ENCODE results near the gene VPS41. TPM values are rescaled to one million over a fixed set of nuclear protein-coding genes. Genes with fewer than 3 reads are reported as not detected.

The VPS41 gene
- polyA plus RNA-seq, 1 of the 3 experiments (the other 2 are of a cell fraction), result 20.4 TPM

- H3K79me2 ChIP-seq (ENCODE audit: insufficient read depth), result no peaks in the 10 kb centered on the region
- no peaks in the 10 kb centered on the region for H3K9me3 ChIP-seq
- DNase-seq, result no peak
- H3K9ac ChIP-seq, result no peak overlapping the region
- H3K9me2 ChIP-seq, result no peaks in the 10 kb centered on the region
- ChIA-PET CTCF (no interaction called here), POLR2A (no interaction called here)
- H3K4me2 ChIP-seq, result no peak overlapping the region
- no peak overlapping the region for H2AFZ ChIP-seq (ENCODE audit: low read depth)
- WGBS (ENCODE audit: low lambda C conversion rate), result 88% methylated on average over 2 of the region's 2 CpGs
- H3K4me3 ChIP-seq (ENCODE audit: low read depth in 2 of 2, low read length in 1 of 2), result no peak overlapping the region
- H3K27me3 ChIP-seq (ENCODE audit: insufficient read depth), result no peaks in the 10 kb centered on the region
- H3F3A ChIP-seq (replicated peaks; ENCODE audit: insufficient read depth), result no peaks in the 10 kb centered on the region
- H3K4me1 ChIP-seq (ENCODE audit: control insufficient read depth in 1 of 2, insufficient read depth in 2 of 2, low read depth in 1 of 2, low read length in 1 of 2), result no peaks in the 10 kb centered on the region
- peaks cover 11 to 42% of the 10 kb centered on the region in 2 experiments for H3K36me3 ChIP-seq (replicated peaks in 1 of 2; ENCODE audit: control insufficient read depth in 1 of 2, insufficient read depth in 2 of 2, low read length in 1 of 2)
- no peak for TF ChIP-seq FOXM1 (IDR thresholded peaks at IDR 0.05; ENCODE audit: low read depth)
- TF ChIP-seq USF1 (IDR thresholded peaks at IDR 0.05; ENCODE audit: borderline replicate concordance, low read depth), result no peak
- no peak for TF ChIP-seq REST (IDR thresholded peaks at IDR 0.05; ENCODE audit: low read depth, low read length)
- TF ChIP-seq CHD2 (IDR thresholded peaks at IDR 0.05; ENCODE audit: low read length, partially characterized antibody), result no peak
- no peak for TF ChIP-seq FOXJ3 (CRISPR knock-in tag; IDR thresholded peaks at IDR 0.05)
- TF ChIP-seq TCF12 (IDR thresholded peaks at IDR 0.05), result no peak
- no peak for TF ChIP-seq RXRA (IDR thresholded peaks at IDR 0.05; ENCODE audit: borderline replicate concordance, low read depth)
- no peak for TF ChIP-seq RFX5 (IDR thresholded peaks at IDR 0.05; ENCODE audit: low read length)
- TF ChIP-seq SIN3A (IDR thresholded peaks at IDR 0.05; ENCODE audit: borderline replicate concordance, low read depth, low read length), result no peak
- no peak for TF ChIP-seq YY1 (IDR thresholded peaks at IDR 0.05; ENCODE audit: low read depth)
- no peak for TF ChIP-seq ZBTB33 (IDR thresholded peaks at IDR 0.05; ENCODE audit: borderline replicate concordance, low read depth)
- no peak for TF ChIP-seq NRF1 (IDR thresholded peaks at IDR 0.05; ENCODE audit: low read depth, low read length)
- no peak for TF ChIP-seq MXI1 (IDR thresholded peaks at IDR 0.05; ENCODE audit: low read depth, low read length)
- no peak for TF ChIP-seq EZH2phosphoT487 (IDR thresholded peaks at IDR 0.05; ENCODE audit: borderline replicate concordance, low read depth)
- TF ChIP-seq USF2 (IDR thresholded peaks at IDR 0.05; ENCODE audit: borderline replicate concordance, low read depth, low read length), result no peak
- TF ChIP-seq CTCF (IDR thresholded peaks at IDR 0.05), result no peak
- no peak for TF ChIP-seq NFIC (IDR thresholded peaks at IDR 0.05; ENCODE audit: borderline replicate concordance)
- no peaks in the 10 kb centered on the region for H4K20me1 ChIP-seq (ENCODE audit: insufficient read depth)
- no peak overlapping the region for H3K27ac ChIP-seq (ENCODE audit: low read depth in 2 of 2, low read length in 1 of 2)
Observed at GRCh38 chr7:38731215-38731614, 177.8 kb downstream of the VPS41 start.
